ENCODE measurements around the gene ANK2.

The ANK2 gene

GRCh38 chr4:113026556-113026955 lies 22.9 kb upstream of the ANK2 start:
- TF ChIP-seq, protein P1, sequence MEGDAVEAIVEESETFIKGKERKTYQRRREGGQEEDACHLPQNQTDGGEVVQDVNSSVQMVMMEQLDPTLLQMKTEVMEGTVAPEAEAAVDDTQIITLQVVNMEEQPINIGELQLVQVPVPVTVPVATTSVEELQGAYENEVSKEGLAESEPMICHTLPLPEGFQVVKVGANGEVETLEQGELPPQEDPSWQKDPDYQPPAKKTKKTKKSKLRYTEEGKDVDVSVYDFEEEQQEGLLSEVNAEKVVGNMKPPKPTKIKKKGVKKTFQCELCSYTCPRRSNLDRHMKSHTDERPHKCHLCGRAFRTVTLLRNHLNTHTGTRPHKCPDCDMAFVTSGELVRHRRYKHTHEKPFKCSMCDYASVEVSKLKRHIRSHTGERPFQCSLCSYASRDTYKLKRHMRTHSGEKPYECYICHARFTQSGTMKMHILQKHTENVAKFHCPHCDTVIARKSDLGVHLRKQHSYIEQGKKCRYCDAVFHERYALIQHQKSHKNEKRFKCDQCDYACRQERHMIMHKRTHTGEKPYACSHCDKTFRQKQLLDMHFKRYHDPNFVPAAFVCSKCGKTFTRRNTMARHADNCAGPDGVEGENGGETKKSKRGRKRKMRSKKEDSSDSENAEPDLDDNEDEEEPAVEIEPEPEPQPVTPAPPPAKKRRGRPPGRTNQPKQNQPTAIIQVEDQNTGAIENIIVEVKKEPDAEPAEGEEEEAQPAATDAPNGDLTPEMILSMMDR (IDR thresholded peaks at IDR 0.05), result no peak

GRCh38 chr4:113028074-113028473 lies 21.4 kb upstream of the ANK2 start:
- TF ChIP-seq, protein P1 (IDR thresholded peaks at IDR 0.05), result no peak

- TF ChIP-seq, protein P1 (IDR thresholded peaks at IDR 0.05), result no peak
Measured at GRCh38 chr4:113031212-113031611, 18.2 kb upstream of the ANK2 start.

DNA sequence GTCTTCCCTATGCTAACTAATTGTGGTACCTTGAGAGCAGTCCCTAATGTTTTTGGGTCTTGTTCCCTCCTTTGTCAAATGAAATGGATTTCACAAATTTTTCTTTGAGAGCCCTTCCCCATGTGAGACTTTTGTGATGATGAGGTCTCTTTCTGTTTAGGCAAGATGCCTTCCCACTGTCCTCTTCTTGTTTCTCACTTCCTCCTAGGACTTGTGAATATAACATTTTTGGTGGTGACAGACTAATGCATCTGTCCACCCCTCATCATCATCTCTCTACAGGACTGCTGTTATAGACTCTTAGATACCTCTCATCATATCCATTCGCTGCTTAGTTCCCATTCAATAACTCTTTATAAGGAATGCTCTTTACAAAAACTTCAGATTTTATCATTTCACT lies 8.7 kb upstream of the ANK2 start:
- TF ChIP-seq, protein P1 (IDR thresholded peaks at IDR 0.05), result no peak

GRCh38 chr4:113042502-113042901 lies 7.0 kb upstream of the ANK2 start:
- TF ChIP-seq, protein P1 (IDR thresholded peaks at IDR 0.05), result no peak

DNA sequence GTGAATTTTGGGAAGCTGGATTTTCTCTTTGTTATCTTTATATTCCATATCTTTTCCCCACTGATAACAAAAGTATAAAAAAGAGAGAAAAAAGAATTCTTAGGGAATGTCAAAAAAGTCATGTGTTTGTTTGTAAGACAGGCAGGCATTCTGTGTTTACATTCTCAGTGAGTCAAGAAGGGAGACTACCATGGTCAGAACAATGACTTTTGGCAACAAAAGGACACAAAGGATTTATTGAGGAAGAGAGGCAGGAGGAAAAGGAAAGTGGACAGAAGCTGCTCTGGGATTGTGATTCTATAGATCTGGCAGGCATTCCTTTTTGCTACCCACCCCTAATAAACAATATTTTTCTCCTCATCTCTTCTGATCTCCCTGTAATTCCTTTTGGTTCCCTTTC lies 5.9 kb upstream of the ANK2 start:
- TF ChIP-seq, protein P1 (IDR thresholded peaks at IDR 0.05), result no peak

- TF ChIP-seq, protein P1 (IDR thresholded peaks at IDR 0.05), result no peak
Measured at GRCh38 chr4:113050371-113050755, 910 bp downstream of the ANK2 start.

- TF ChIP-seq, protein P1 (IDR thresholded peaks at IDR 0.05), result no peak
Measured at GRCh38 chr4:113050837-113051236, 1.4 kb downstream of the ANK2 start.

All from LNCAP (cell line).